ENCODE data around the gene TCEANC2. TPM values are rescaled to one million over a fixed set of nuclear protein-coding genes. Genes with fewer than 3 reads are reported as not detected.
"Not testable (repeated sequence)": the region's sequence is repeated elsewhere in the genome, so short reads cannot be mapped to it uniquely, and the experiment has no call there.

TCEANC2 gene
- total and polyA plus RNA-seq, 2 experiments from 2014 or later, result 6.0 to 6.3 TPM

DNA sequence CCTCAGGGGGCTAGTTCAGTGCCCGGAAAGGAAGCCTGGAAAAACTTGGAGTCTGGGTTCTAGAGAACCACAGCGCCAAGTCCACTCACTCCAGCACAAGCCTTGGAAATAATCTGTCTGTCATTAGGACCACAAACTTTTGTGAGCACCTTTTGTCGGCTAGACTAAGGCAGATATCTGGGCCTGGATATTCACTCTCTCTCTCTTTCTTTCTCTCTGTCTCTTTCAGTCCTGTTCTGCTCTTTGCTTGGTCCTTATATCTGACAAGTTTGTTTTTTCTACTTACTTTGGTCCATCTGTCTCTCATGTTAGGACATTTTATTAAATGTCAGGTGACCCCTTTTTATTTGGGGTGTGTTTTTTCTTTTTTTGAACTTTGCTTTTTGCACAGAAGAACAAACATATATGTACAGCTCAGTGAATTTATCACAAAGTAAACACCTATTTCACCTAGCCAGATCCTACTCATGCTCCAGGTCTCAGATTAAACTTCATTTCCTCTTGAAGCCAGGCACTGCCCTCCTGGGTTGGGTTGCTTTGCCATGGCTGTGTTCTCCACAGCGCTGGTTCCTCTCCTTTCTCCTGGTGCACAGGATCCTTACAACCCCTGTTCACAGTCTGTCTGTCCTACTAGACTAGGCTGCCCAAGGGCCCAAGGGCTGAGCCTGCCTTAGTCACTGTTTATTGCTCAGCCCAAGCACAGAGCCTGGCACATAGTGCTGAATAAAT, 40.8 kb downstream of the TCEANC2 start (continued):
- TF ChIP-seq ZNF331 (CRISPR knock-in tag; IDR thresholded peaks at IDR 0.05; ENCODE audit: low read depth) (no peak), STAT1 (IDR thresholded peaks at IDR 0.05; ENCODE audit: unreplicated experiment) (no peak), CREB1 (CRISPR knock-in tag; IDR thresholded peaks at IDR 0.05; ENCODE audit: low read depth) (no peak)
- TF ChIP-seq, protein P1, sequence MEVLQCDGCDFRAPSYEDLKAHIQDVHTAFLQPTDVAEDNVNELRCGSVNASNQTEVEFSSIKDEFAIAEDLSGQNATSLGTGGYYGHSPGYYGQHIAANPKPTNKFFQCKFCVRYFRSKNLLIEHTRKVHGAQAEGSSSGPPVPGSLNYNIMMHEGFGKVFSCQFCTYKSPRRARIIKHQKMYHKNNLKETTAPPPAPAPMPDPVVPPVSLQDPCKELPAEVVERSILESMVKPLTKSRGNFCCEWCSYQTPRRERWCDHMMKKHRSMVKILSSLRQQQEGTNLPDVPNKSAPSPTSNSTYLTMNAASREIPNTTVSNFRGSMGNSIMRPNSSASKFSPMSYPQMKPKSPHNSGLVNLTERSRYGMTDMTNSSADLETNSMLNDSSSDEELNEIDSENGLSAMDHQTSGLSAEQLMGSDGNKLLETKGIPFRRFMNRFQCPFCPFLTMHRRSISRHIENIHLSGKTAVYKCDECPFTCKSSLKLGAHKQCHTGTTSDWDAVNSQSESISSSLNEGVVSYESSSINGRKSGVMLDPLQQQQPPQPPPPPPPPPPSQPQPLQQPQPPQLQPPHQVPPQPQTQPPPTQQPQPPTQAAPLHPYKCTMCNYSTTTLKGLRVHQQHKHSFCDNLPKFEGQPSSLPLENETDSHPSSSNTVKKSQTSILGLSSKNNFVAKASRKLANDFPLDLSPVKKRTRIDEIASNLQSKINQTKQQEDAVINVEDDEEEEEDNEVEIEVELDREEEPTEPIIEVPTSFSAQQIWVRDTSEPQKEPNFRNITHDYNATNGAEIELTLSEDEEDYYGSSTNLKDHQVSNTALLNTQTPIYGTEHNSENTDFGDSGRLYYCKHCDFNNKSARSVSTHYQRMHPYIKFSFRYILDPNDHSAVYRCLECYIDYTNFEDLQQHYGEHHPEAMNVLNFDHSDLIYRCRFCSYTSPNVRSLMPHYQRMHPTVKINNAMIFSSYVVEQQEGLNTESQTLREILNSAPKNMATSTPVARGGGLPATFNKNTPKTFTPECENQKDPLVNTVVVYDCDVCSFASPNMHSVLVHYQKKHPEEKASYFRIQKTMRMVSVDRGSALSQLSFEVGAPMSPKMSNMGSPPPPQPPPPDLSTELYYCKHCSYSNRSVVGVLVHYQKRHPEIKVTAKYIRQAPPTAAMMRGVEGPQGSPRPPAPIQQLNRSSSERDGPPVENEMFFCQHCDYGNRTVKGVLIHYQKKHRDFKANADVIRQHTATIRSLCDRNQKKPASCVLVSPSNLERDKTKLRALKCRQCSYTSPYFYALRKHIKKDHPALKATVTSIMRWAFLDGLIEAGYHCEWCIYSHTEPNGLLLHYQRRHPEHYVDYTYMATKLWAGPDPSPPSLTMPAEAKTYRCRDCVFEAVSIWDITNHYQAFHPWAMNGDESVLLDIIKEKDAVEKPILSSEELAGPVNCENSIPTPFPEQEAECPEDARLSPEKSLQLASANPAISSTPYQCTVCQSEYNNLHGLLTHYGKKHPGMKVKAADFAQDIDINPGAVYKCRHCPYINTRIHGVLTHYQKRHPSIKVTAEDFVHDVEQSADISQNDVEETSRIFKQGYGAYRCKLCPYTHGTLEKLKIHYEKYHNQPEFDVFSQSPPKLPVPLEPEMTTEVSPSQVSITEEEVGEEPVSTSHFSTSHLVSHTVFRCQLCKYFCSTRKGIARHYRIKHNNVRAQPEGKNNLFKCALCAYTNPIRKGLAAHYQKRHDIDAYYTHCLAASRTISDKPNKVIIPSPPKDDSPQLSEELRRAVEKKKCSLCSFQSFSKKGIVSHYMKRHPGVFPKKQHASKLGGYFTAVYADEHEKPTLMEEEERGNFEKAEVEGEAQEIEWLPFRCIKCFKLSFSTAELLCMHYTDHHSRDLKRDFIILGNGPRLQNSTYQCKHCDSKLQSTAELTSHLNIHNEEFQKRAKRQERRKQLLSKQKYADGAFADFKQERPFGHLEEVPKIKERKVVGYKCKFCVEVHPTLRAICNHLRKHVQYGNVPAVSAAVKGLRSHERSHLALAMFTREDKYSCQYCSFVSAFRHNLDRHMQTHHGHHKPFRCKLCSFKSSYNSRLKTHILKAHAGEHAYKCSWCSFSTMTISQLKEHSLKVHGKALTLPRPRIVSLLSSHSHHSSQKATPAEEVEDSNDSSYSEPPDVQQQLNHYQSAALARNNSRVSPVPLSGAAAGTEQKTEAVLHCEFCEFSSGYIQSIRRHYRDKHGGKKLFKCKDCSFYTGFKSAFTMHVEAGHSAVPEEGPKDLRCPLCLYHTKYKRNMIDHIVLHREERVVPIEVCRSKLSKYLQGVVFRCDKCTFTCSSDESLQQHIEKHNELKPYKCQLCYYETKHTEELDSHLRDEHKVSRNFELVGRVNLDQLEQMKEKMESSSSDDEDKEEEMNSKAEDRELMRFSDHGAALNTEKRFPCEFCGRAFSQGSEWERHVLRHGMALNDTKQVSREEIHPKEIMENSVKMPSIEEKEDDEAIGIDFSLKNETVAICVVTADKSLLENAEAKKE (CRISPR knock-in tag; IDR thresholded peaks at IDR 0.05), result no peak

DNA sequence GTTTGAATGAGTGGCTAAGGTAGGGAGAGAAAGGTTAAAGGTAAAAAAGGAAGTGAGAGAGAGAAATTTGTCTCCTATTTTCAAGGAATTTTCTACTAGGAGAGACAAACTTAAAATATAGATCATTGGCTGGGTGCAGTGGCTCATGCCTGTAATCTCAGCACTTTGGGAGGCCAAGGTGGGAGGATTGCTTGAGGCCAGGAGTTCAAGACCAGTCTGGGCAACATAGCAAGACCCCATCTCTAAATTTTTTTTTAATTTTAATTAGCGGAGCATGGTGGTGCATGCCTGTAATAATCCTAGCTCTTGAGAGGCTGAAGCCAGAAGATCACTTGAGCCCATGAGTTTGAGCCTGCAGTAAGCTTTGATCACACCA, 41.3 kb downstream of the TCEANC2 start:
- not testable (repeated sequence) for H3K36me3 ChIP-seq (ENCODE audit: insufficient read depth); H3K9me3 Mint-ChIP-seq; H3K9me2 ChIP-seq (ENCODE audit: insufficient read depth); H2AFZ ChIP-seq; H3K4me1 ChIP-seq (ENCODE audit: insufficient read depth); ATAC-seq; H3K4me3 Mint-ChIP-seq; H3K79me2 ChIP-seq (replicated peaks; ENCODE audit: insufficient read depth); H3F3A ChIP-seq (replicated peaks; ENCODE audit: low read depth); H3K27ac Mint-ChIP-seq; DNase-seq (ENCODE audit: low spot score); H3K4me1 Mint-ChIP-seq; H3K4me3 ChIP-seq; H3K27me3 ChIP-seq (ENCODE audit: insufficient read depth); H3K36me3 Mint-ChIP-seq (ENCODE audit: low read depth); H3K27ac ChIP-seq (ENCODE audit: low read depth); H3K4me2 ChIP-seq; H4K20me1 ChIP-seq (replicated peaks; ENCODE audit: insufficient read depth); H3K27me3 Mint-ChIP-seq (ENCODE audit: insufficient read depth, low read depth, poor library complexity)
